Hepatocyte (in vitro differentiated cells): ENCODE results near the gene VPS11. TPM values are rescaled to one million over a fixed set of nuclear protein-coding genes. Genes with fewer than 3 reads are reported as not detected.

Experiments
- DNase-seq: peaks from one replicate; pipeline ENCODE4 v3.0.0-alpha.2; 2016; ENCODE audit warnings: low spot score
- H2AFZ ChIP-seq: fragments of 200-600 bp; sonication (generic); 2 replicates; pipeline ENCODE4 v1.6.0; 2016; ENCODE audit warnings: antibody characterized with exemption, mild to moderate bottlenecking
- H3K27ac ChIP-seq: fragments of 200-600 bp; sonication (generic); 2 replicates; pipeline ENCODE4 v1.5.1; 2016; ENCODE audit warnings: mild to moderate bottlenecking
- H3K27me3 ChIP-seq: fragments of 200-600 bp; sonication (generic); 2 replicates; pipeline ENCODE4 v1.6.1; 2016
- H3K36me3 ChIP-seq: fragments of 200-600 bp; sonication (generic); replicated peaks from 2 replicates; pipeline ENCODE4 v1.5.1; 2016; ENCODE audit warnings: low read depth; ENCODE audit not compliant: insufficient read depth
- H3K4me1 ChIP-seq: fragments of 200-600 bp; sonication (generic); 2 replicates; pipeline ENCODE4 v1.5.1; 2016; ENCODE audit warnings: mild to moderate bottlenecking, moderate library complexity; ENCODE audit not compliant: insufficient read depth
- H3K4me2 ChIP-seq: fragments of 200-600 bp; sonication (generic); 2 replicates; pipeline ENCODE4 v1.6.0; 2016
- H3K4me3 ChIP-seq: fragments of 200-600 bp; sonication (generic); 2 replicates; pipeline ENCODE4 v1.5.1; 2016; ENCODE audit warnings: mild to moderate bottlenecking
- H3K79me2 ChIP-seq: fragments of 200-600 bp; sonication (generic); 2 replicates; pipeline ENCODE4 v1.6.0; 2017; ENCODE audit warnings: mild to moderate bottlenecking
- H3K9me2 ChIP-seq: fragments of 200-600 bp; sonication (generic); replicated peaks from 2 replicates; pipeline ENCODE4 v1.6.0; 2017; ENCODE audit warnings: mild to moderate bottlenecking; ENCODE audit not compliant: insufficient read depth
- H3K9me3 ChIP-seq: fragments of 200-600 bp; sonication (generic); 2 replicates; pipeline ENCODE4 v1.5.1; 2016; ENCODE audit warnings: low read depth, mild to moderate bottlenecking
- H4K20me1 ChIP-seq: fragments of 200-600 bp; sonication (generic); 2 replicates; pipeline ENCODE4 v1.6.0; 2016; ENCODE audit warnings: mild to moderate bottlenecking; ENCODE audit not compliant: insufficient read depth, poor library complexity, severe bottlenecking
- EZH2 ChIP-seq: fragments of 200-600 bp; sonication (generic); IDR thresholded peaks from 2 replicates; pipeline ENCODE4 v1.6.1; 2016; ENCODE audit warnings: antibody characterized with exemption, mild to moderate bottlenecking, borderline replicate concordance
- EZH2phosphoT487 ChIP-seq: fragments of 200-600 bp; sonication (generic); IDR thresholded peaks from one replicate; pipeline ENCODE4 v1.6.1; 2018; ENCODE audit warnings: antibody characterized with exemption, mild to moderate bottlenecking, low read depth, moderate library complexity; ENCODE audit not compliant: unreplicated experiment, severe bottlenecking
- WGBS: methylation state at CpG from one replicate; pipeline ENCODE4 v1.1.6; 2016; ENCODE audit warnings: low lambda C conversion rate; ENCODE audit errors: missing lambda C conversion rate; 5-methylcytosine and 5-hydroxymethylcytosine counted together
- polyA plus RNA-seq: library from polyadenylated mRNA; unstranded; fragments of >200 nt; fragmentation: Nextera tagmentation; extraction: Ambion mirVana; gene quantifications from 2 replicates; pipeline ENCODE4 v1.2.1, GENCODE V29; 2016
- total RNA-seq: library from RNA; depleted of rRNA; stranded (reverse); fragments of >200 nt; gene quantifications from 2 replicates; pipeline ENCODE4 v1.2.3, GENCODE V29; 2014
- TF ChIP-seq, protein P1 (sequence below): fragments of 200-600 bp; sonication (generic); IDR thresholded peaks from 2 replicates; pipeline ENCODE4 v1.5.1; 2016; ENCODE audit warnings: antibody characterized with exemption, mild to moderate bottlenecking; ENCODE audit not compliant: poor library complexity

The VPS11 gene
- total and polyA plus RNA-seq, 2 experiments from 2014 or later, result 31.8 to 36.9 TPM

DNA sequence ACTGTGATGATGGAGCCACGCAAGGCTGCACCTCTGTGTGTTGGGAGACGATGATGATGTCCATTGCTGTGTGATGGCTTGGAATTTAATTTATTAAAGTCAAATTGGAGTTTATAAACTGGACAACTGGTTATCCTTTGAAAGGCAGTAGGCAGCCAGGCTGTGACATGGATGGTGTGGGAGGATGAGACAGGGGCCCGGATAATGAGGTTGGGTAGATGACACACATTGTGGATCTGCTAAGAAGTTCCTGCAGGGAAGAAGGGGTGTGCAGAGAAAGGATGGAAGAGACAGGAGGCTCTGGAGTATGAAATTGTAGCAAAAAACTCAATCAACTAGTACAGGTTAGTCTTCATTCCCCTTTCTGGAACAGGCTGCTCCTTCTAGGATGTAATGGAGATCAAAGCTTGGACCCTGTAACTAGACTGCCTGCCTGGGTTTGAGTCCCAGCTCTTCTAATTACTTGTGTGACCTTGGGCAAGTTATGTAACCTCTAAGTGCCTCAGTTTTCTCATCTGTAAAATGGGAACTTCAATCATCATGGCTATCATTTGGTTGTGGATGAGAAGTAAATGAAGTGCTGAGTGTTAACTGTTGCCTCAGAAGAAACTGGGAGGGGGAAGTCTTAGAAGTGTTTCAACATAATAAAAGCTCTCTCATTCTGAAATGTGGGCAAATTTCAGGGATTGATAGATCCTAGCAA, 49.5 kb downstream of the VPS11 start:
- H3K36me3 ChIP-seq, result no peaks in the 10 kb centered on the region
- no peak overlapping the region for H2AFZ ChIP-seq
- no peak for DNase-seq
- peaks cover 1% of the 10 kb centered on the region for H3K4me1 ChIP-seq
- no peak overlapping the region for H3K27ac ChIP-seq
- 95% methylated on average over 3 of the region's 3 CpGs for WGBS
- no peaks in the 10 kb centered on the region for H3K27me3 ChIP-seq
- peaks cover 4% of the 10 kb centered on the region for H3K79me2 ChIP-seq
- H4K20me1 ChIP-seq, result no peaks in the 10 kb centered on the region
- no peak overlapping the region for H3K4me2 ChIP-seq
- H3K4me3 ChIP-seq, result no peak overlapping the region
- TF ChIP-seq, protein P1, sequence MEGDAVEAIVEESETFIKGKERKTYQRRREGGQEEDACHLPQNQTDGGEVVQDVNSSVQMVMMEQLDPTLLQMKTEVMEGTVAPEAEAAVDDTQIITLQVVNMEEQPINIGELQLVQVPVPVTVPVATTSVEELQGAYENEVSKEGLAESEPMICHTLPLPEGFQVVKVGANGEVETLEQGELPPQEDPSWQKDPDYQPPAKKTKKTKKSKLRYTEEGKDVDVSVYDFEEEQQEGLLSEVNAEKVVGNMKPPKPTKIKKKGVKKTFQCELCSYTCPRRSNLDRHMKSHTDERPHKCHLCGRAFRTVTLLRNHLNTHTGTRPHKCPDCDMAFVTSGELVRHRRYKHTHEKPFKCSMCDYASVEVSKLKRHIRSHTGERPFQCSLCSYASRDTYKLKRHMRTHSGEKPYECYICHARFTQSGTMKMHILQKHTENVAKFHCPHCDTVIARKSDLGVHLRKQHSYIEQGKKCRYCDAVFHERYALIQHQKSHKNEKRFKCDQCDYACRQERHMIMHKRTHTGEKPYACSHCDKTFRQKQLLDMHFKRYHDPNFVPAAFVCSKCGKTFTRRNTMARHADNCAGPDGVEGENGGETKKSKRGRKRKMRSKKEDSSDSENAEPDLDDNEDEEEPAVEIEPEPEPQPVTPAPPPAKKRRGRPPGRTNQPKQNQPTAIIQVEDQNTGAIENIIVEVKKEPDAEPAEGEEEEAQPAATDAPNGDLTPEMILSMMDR, result no peak
- TF ChIP-seq EZH2 (no peak), EZH2phosphoT487 (no peak)
- no peaks in the 10 kb centered on the region for H3K9me3 ChIP-seq
- H3K9me2 ChIP-seq, result no peaks in the 10 kb centered on the region

- peaks cover 7% of the 10 kb centered on the region for H3K4me1 ChIP-seq
- H3K36me3 ChIP-seq, result no peaks in the 10 kb centered on the region
- WGBS, result 96% methylated on average over 5 of the region's 5 CpGs
Observed at GRCh38 chr11:119118227-119118626, 50.6 kb downstream of the VPS11 start.

DNA sequence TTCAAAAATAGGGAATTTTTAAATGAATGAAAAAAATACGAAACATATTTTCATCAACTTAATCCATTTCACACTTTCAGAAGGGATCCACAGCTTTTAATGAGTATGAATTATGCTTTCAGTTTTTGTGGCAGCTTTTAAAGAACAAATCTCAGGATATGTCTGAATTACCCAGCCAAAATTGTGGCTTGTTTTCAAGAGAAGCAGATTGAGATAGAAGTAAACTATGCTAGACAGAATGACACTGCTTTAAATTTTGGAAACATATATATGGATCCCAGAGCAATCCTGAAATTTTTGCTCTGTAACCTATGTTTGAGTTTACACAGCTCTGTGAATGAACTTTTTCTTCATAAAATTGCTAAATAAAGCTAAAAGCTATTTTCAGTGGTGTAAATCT, 51.3 kb downstream of the VPS11 start:
- DNase-seq, result no peak
- peaks cover 22% of the 10 kb centered on the region for H3K79me2 ChIP-seq
- no peaks in the 10 kb centered on the region for H3K27me3 ChIP-seq
- no peak overlapping the region for H2AFZ ChIP-seq
- TF ChIP-seq EZH2phosphoT487 (no peak), EZH2 (no peak)
- TF ChIP-seq, protein P1, result no peak
- H4K20me1 ChIP-seq, result peaks cover 5% of the 10 kb centered on the region
- H3K4me2 ChIP-seq, result no peak overlapping the region
- no peak overlapping the region for H3K4me3 ChIP-seq
- 97% methylated on average over 1 of the region's 1 CpG for WGBS
- no peaks in the 10 kb centered on the region for H3K9me3 ChIP-seq
- H3K36me3 ChIP-seq, result no peaks in the 10 kb centered on the region
- H3K27ac ChIP-seq, result no peak overlapping the region
- H3K9me2 ChIP-seq, result no peaks in the 10 kb centered on the region
- H3K4me1 ChIP-seq, result peaks cover 7% of the 10 kb centered on the region

More at GRCh38 chr11:119118227-119118626, 50.6 kb downstream of the VPS11 start:
- Histone ChIP-seq H4K20me1 (peaks cover 5% of the 10 kb centered on the region), H3K4me2 (no peak overlapping the region), H3K4me3 (no peak overlapping the region), H3K79me2 (peaks cover 15% of the 10 kb centered on the region), H3K9me3 (no peaks in the 10 kb centered on the region), H3K27ac (no peak overlapping the region), H2AFZ (no peak overlapping the region), H3K27me3 (no peaks in the 10 kb centered on the region), H3K9me2 (no peaks in the 10 kb centered on the region)
- no peak for TF ChIP-seq EZH2
- DNase-seq, result no peak

DNA sequence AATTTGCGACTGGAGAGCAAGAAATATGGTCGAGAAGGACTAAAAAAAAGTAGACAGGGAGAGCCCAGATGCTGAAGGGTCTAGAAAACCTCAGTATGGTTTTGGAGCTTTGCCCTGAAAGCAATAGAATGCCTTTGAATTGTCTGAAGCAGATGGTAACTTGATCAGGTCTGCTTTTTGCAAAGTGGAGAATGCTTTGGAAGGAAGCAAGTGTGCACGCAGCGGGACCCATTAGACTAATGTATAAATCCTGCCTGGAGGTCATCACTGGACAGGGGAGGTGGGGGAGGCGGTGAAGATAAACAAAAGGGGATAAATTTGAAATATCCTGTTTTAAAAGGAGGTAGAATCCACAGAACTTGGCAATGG, 53.0 kb downstream of the VPS11 start:
- 39% methylated on average over 5 of the region's 5 CpGs for WGBS
- H3K9me2 ChIP-seq, result no peaks in the 10 kb centered on the region
- H3K9me3 ChIP-seq, result no peaks in the 10 kb centered on the region
- peak overlapping the region; percentile 66 for H3K27ac ChIP-seq
- peak overlapping the region; percentile 25 for H3K4me3 ChIP-seq
- peaks cover 5% of the 10 kb centered on the region for H4K20me1 ChIP-seq
- H3K4me2 ChIP-seq, result peak overlapping the region; percentile 73
- H3K36me3 ChIP-seq, result no peaks in the 10 kb centered on the region
- H2AFZ ChIP-seq, result peak overlapping the region; percentile 66
- H3K4me1 ChIP-seq, result peaks cover 7% of the 10 kb centered on the region
- peak; percentile 36 for DNase-seq
- no peaks in the 10 kb centered on the region for H3K27me3 ChIP-seq
- TF ChIP-seq, protein P1, result no peak
- TF ChIP-seq EZH2 (no peak), EZH2phosphoT487 (no peak)
- H3K79me2 ChIP-seq, result peaks cover 34% of the 10 kb centered on the region
